GM10248 (cell line): Measurements from ENCODE around the gene TEX2.

ENCODE experiments used
- CTCF ChIA-PET: fragments of 300-600 bp; sonication (Branson Sonifier 250); formaldehyde crosslinking; extraction: SDS; loops from one replicate; lab custom pipeline; 2021; ENCODE audit warnings: antibody characterized with exemption; lab: Yijun Ruan, JAX
- POLR2A ChIA-PET: fragments of 350-650 bp; sonication (Branson Sonifier 250); formaldehyde crosslinking; extraction: SDS; loops from one replicate; lab custom pipeline; 2020; ENCODE audit warnings: antibody characterized with exemption; lab: Yijun Ruan, JAX
- DNase-seq: peaks from one replicate; pipeline ENCODE4 v3.0.0; 2012; ENCODE audit errors: extremely low spot score
- CTCF ChIP-seq: IDR thresholded peaks from 2 replicates; pipeline ENCODE4 v1.5.1; 2012; ENCODE audit warnings: mild to moderate bottlenecking, low read depth; ENCODE audit errors: extremely low read depth, missing control alignments, control extremely low read depth

Gene TEX2

GRCh38 chr17:64156670-64157069 lies 106.4 kb downstream of the TEX2 start:
- no peak for TF ChIP-seq CTCF
- ChIA-PET CTCF (interaction anchor here (1.1 to 2.5 kb wide), 3 partner anchors 8 to 128 kb away, joined by 3 to 7 read pairs (median 4); no protein-coding TSS in a partner anchor), POLR2A (no interaction called here)
- no peak for DNase-seq

GRCh38 chr17:64155751-64156544 lies 107.1 kb downstream of the TEX2 start:
- no peak for TF ChIP-seq CTCF
- POLR2A ChIA-PET = interaction anchor here (0.7 kb wide), 1 partner anchor 10 kb away, joined by 3 read pairs; no protein-coding TSS in a partner anchor
- CTCF ChIA-PET = interaction anchor here (1.1 to 2.5 kb wide), 5 partner anchors 8 to 131 kb away, joined by 3 to 7 read pairs (median 3); no protein-coding TSS in a partner anchor
- no peak for DNase-seq

- CTCF ChIA-PET = interaction anchor here (1.1 to 2.5 kb wide), 3 partner anchors 26 to 130 kb away, joined by 3 to 7 read pairs (median 3); no protein-coding TSS in a partner anchor
- POLR2A ChIA-PET = no interaction called here
- no peak for TF ChIP-seq CTCF
- DNase-seq = no peak
These were observed 107.9 kb downstream of the TEX2 start for GRCh38 chr17:64155129-64155528.

GRCh38 chr17:64154717-64155116 lies 108.3 kb downstream of the TEX2 start:
- ChIA-PET POLR2A (no interaction called here), CTCF (interaction anchor here (1.1 to 2.5 kb wide), 3 partner anchors 27 to 126 kb away, joined by 3 to 7 read pairs (median 3); no protein-coding TSS in a partner anchor)
- no peak for DNase-seq
- TF ChIP-seq CTCF = no peak

GRCh38 chr17:64154313-64154695 lies 108.8 kb downstream of the TEX2 start:
- CTCF ChIA-PET = interaction anchor here (1.1 to 2.5 kb wide), 3 partner anchors 27 to 125 kb away, joined by 3 to 7 read pairs (median 3); no protein-coding TSS in a partner anchor
- no peak for TF ChIP-seq CTCF
- DNase-seq = no peak
- POLR2A ChIA-PET = no interaction called here

GRCh38 chr17:64153565-64154312 lies 109.3 kb downstream of the TEX2 start:
- DNase-seq = no peak
- POLR2A ChIA-PET = no interaction called here
- CTCF ChIA-PET = interaction anchor here (1.2 kb wide), 1 partner anchor 51 kb away, joined by 3 read pairs; no protein-coding TSS in a partner anchor
- no peak for TF ChIP-seq CTCF
